GM12878 (cell line): ENCODE data around the gene LAMC3. TPM values are rescaled to one million over a fixed set of nuclear protein-coding genes. Genes with fewer than 3 reads are reported as not detected.

Experiments used
- ATAC-seq: fragments of 200-7000 bp; cut with Tn5 transposase; 3 replicates; pipeline ENCODE4 v1.9.1; 2020; ENCODE audit warnings: mild to moderate bottlenecking, moderate library complexity
- BruUV-seq: library from RNA; stranded (reverse); fragments of 400-500 nt; replicated peaks from 2 replicates; lab custom pipeline; 2021; lab: Mats Ljungman, UMichigan
- CTCF ChIA-PET: fragments of 300-600 bp; sonication (Branson Sonifier 250); formaldehyde crosslinking; extraction: SDS; loops from one replicate; lab custom pipeline; 2021; ENCODE audit warnings: inconsistent platforms; lab: Yijun Ruan, JAX
- POLR2A ChIA-PET: fragments of 350-600 bp; formaldehyde crosslinking; extraction: SDS; loops from one replicate; lab custom pipeline; 2021; ENCODE audit warnings: inconsistent platforms; lab: Charles Lee
- RAD21 ChIA-PET: fragments of 300-600 bp; sonication (Branson Sonifier 250); formaldehyde crosslinking; loops from one replicate; lab custom pipeline; 2023; ENCODE audit warnings: antibody characterized with exemption; ENCODE audit not compliant: unreplicated experiment; lab: Charles Lee
- SMC1A ChIA-PET: fragments of 300-600 bp; sonication (Branson Sonifier 250); formaldehyde crosslinking; loops from one replicate; lab custom pipeline; 2023; ENCODE audit not compliant: unreplicated experiment, uncharacterized antibody; lab: Charles Lee
- DNase-seq: peaks from one replicate; pipeline ENCODE4 v3.0.0-alpha.2; 2011; ENCODE audit warnings: low read depth, low spot score
- FAIRE-seq: peaks from 3 replicates; lab custom pipeline; 2011; peaks lifted over from hg19 to GRCh38; lab: Jason Lieb, UNC
- H2AFZ ChIP-seq: 2 replicates; pipeline ENCODE4 v1.6.0; 2011; ENCODE audit warnings: low read depth, low read length, control low read depth; ENCODE audit not compliant: control insufficient read depth
- H3K27ac ChIP-seq: 2 replicates; pipeline ENCODE4 v1.5.1; 2011; ENCODE audit warnings: control low read depth; ENCODE audit not compliant: control insufficient read depth, insufficient read depth
- H3K27me3 ChIP-seq, 2 experiments: replicated peaks in 1 of 2; 2 replicates each; pipeline versions ENCODE4 v1.6.0 to v1.6.1; 2011; ENCODE audit warnings: low read length in 1 of 2; ENCODE audit not compliant: control insufficient read depth in 2 of 2, insufficient read depth in 2 of 2
- H3K36me3 ChIP-seq, 2 experiments: 2 replicates each; pipeline ENCODE4 v1.5.1; 2011; ENCODE audit warnings: low read length in 1 of 2; ENCODE audit not compliant: control insufficient read depth in 2 of 2, insufficient read depth in 2 of 2
- H3K4me1 ChIP-seq: 2 replicates; pipeline ENCODE4 v1.6.1; 2011; ENCODE audit warnings: mild to moderate bottlenecking, low read length, moderate library complexity, mixed read lengths; ENCODE audit not compliant: control insufficient read depth, insufficient read depth
- H3K4me2 ChIP-seq: 2 replicates; pipeline ENCODE4 v1.6.0; 2011; ENCODE audit warnings: control low read depth; ENCODE audit not compliant: control insufficient read depth, insufficient read depth
- H3K4me3 ChIP-seq: fragments of 200-600 bp; sonication (generic); 2 replicates; pipeline ENCODE4 v1.5.1; 2016
- H3K79me2 ChIP-seq: 2 replicates; pipeline ENCODE4 v1.6.0; 2011; ENCODE audit warnings: low read length; ENCODE audit not compliant: control insufficient read depth, insufficient read depth
- H3K9ac ChIP-seq: 2 replicates; pipeline ENCODE4 v1.8.0; 2011; ENCODE audit warnings: low read length, control low read depth, mixed read lengths; ENCODE audit not compliant: control insufficient read depth, insufficient read depth
- H3K9me3 ChIP-seq: replicated peaks from 3 replicates; pipeline ENCODE4 v1.5.1; 2011; ENCODE audit warnings: mild to moderate bottlenecking, low read length; ENCODE audit not compliant: control insufficient read depth, insufficient read depth
- H4K20me1 ChIP-seq: 2 replicates; pipeline ENCODE4 v1.6.0; 2011; ENCODE audit not compliant: control insufficient read depth, insufficient read depth
- BRCA1 ChIP-seq: IDR thresholded peaks from 2 replicates; pipeline ENCODE4 v1.6.1; 2011; ENCODE audit warnings: low read depth, low read length, improper control_type of control experiment
- CEBPB ChIP-seq, 2 experiments: fragments of 150-350 bp in 1 of 2; IDR thresholded peaks; 2 replicates each; pipeline ENCODE4 v1.6.1; 2012 to 2014; ENCODE audit warnings: low read depth in 2 of 2, low read length in 2 of 2, borderline replicate concordance in 1 of 2, inconsistent platforms in 1 of 2
- ELK1 ChIP-seq: IDR thresholded peaks from 2 replicates; pipeline ENCODE4 v1.6.1; 2012; ENCODE audit warnings: low read depth, low read length, improper control_type of control experiment
- GABPA ChIP-seq: IDR thresholded peaks from 2 replicates; pipeline ENCODE4 v1.6.1; 2014; ENCODE audit warnings: antibody characterized with exemption, low read depth, mild to moderate bottlenecking, inconsistent platforms
- NR2C1 ChIP-seq: fragments of 450-650 bp; IDR thresholded peaks from 2 replicates; pipeline ENCODE4 v1.6.1; 2017; ENCODE audit warnings: antibody characterized with exemption, mild to moderate bottlenecking, moderate library complexity
- RUNX3 ChIP-seq: IDR thresholded peaks from 2 replicates; pipeline ENCODE4 v1.6.1; 2012; ENCODE audit warnings: low read length, inconsistent platforms
- SMAD1 ChIP-seq: fragments of 450-650 bp; IDR thresholded peaks from 2 replicates; pipeline ENCODE4 v1.6.1; 2018; ENCODE audit warnings: mild to moderate bottlenecking, low read depth; ENCODE audit not compliant: partially characterized antibody
- SUPT20H ChIP-seq: IDR thresholded peaks from 2 replicates; pipeline ENCODE4 v1.6.1; 2011; ENCODE audit warnings: low read depth, mild to moderate bottlenecking, low read length, moderate library complexity, borderline replicate concordance; ENCODE audit not compliant: control insufficient read depth
- TCF3 ChIP-seq: IDR thresholded peaks from 2 replicates; pipeline ENCODE4 v1.6.1; 2012; ENCODE audit warnings: low read depth, mild to moderate bottlenecking, low read length, borderline replicate concordance; ENCODE audit not compliant: insufficient read depth
- WGBS: methylation state at CpG from one replicate; pipeline ENCODE4 v1.1.6; 2016; ENCODE audit warnings: low lambda C conversion rate; ENCODE audit not compliant: insufficient replicate concordance, insufficient coverage; ENCODE audit errors: missing lambda C conversion rate; 5-methylcytosine and 5-hydroxymethylcytosine counted together
- in situ Hi-C: fragments of 300-500 bp; cut with MboI; formaldehyde crosslinking; loops from 9 replicates; pipeline ENCODE4 v1.14.3; 2018; ENCODE audit warnings: mixed read lengths
- intact Hi-C: fragments of 100-400 bp; cut with micrococcal nuclease; formaldehyde crosslinking; loops from one replicate; pipeline ENCODE4 v1.14.2; 2022; ENCODE audit not compliant: unreplicated experiment
- polyA plus RNA-seq, 11 experiments: library from polyadenylated mRNA; depleted of rRNA in 4 of 11; unstranded in 6 of 11; stranded (reverse) in 5 of 11; fragments of >200 nt; fragmentation: Nextera tagmentation in 4 of 11; fragmentation: Illumina TruSeq in 1 of 11; extraction: Ambion mirVana in 4 of 11; extraction: Trizol in 1 of 11; gene quantifications; 1 replicate in 1 of 11; 2 replicates in 10 of 11; pipeline versions ENCODE4 v1.2.1 to v1.2.3, GENCODE V29; 2011 to 2016; ENCODE audit warnings: inconsistent platforms in 2 of 11, missing spikeins in 2 of 11, low read depth in 1 of 11
- total RNA-seq, 4 experiments: library from RNA; depleted of rRNA in 3 of 4; stranded (reverse); fragments of >200 nt in 3 of 4; fragmentation: Illumina TruSeq in 1 of 4; extraction: Trizol in 1 of 4; gene quantifications; 2 replicates each; pipeline versions ENCODE4 v1.2.1 to v1.2.3, GENCODE V29; 2013 to 2021
- TF ChIP-seq, protein P1 (sequence below): fragments of 450-650 bp; IDR thresholded peaks from 2 replicates; pipeline ENCODE4 v1.6.1; 2017; ENCODE audit warnings: borderline replicate concordance

The LAMC3 gene
- total and polyA plus RNA-seq, 10 of the 15 experiments (the other 5 are each of a cell fraction or from before 2014, with no cell fraction given) = under 0.01 to 0.08 TPM; not detected in 8

DNA sequence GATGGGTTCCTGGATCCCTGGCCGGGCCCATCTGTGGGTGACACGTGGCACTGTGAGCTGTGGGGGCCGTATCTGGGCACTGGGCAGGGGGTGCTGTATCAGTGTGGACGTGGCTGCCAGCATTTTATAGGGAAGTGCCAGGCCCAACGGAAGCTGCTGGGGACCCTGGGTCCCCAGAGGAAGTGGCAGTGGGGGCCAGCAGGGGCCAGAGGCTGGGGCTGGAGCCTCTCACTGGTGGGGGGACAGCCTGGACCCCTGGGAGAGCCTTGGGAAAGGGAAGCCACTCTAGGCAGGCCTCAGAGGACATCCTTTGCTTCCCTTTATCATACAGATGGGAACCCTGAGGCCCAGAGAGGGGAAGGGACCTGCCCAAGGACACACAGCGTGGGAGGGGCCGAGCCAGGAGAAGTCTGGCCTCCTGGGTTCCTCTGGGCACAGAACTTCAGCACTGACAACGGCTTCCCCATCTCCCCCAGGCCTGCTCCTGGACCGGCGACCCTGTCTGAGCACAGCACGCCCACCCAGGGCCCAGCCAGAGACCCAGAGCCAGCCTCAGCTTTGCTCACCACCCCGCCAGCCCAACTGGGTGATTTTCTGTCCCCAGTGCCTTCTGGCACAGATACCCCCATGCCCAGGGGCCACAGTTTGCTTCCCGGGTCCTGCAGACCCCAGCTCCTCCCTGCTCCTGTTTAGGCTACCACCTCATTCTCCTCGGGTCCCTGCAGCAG, 15.5 kb upstream of the LAMC3 start:
- H3K4me2 ChIP-seq = no peak overlapping the region
- in situ Hi-C loops = no loop called here
- H3K79me2 ChIP-seq = no peaks in the 10 kb centered on the region
- RAD21 ChIA-PET = no interaction called here
- ATAC-seq (no peak), FAIRE-seq (no peak), DNase-seq (no peak)
- no TSS peak for BruUV-seq
- no peak for TF ChIP-seq CEBPB (IDR thresholded peaks at IDR 0.05; ENCODE audit: borderline replicate concordance in 1 of 2, low read depth in 2 of 2, low read length in 2 of 2)
- TF ChIP-seq BRCA1 = no peak
- no peak for TF ChIP-seq SMAD1
- TF ChIP-seq SUPT20H = no peak
- TF ChIP-seq, protein P1, sequence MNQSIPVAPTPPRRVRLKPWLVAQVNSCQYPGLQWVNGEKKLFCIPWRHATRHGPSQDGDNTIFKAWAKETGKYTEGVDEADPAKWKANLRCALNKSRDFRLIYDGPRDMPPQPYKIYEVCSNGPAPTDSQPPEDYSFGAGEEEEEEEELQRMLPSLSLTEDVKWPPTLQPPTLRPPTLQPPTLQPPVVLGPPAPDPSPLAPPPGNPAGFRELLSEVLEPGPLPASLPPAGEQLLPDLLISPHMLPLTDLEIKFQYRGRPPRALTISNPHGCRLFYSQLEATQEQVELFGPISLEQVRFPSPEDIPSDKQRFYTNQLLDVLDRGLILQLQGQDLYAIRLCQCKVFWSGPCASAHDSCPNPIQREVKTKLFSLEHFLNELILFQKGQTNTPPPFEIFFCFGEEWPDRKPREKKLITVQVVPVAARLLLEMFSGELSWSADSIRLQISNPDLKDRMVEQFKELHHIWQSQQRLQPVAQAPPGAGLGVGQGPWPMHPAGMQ = no peak
- TF ChIP-seq TCF3 = no peak
- TF ChIP-seq NR2C1 = no peak
- TF ChIP-seq ELK1 = no peak
- no peak for TF ChIP-seq GABPA
- no peak for TF ChIP-seq RUNX3
- intact Hi-C loops = no loop called here
- H3K4me3 ChIP-seq = no peak overlapping the region
- no peak overlapping the region for H3K9ac ChIP-seq
- H3K27me3 ChIP-seq = no peaks in the 10 kb centered on the region; a peak in 1 of 4 replicates
- no peaks in the 10 kb centered on the region for H3K4me1 ChIP-seq
- H2AFZ ChIP-seq = no peak overlapping the region
- CTCF ChIA-PET = no interaction called here
- 11% methylated on average over 13 of the region's 14 CpGs for WGBS
- no peaks in the 10 kb centered on the region for H4K20me1 ChIP-seq
- no peaks in the 10 kb centered on the region for H3K9me3 ChIP-seq
- no peaks in the 10 kb centered on the region for H3K36me3 ChIP-seq
- H3K27ac ChIP-seq = no peak overlapping the region
- SMC1A ChIA-PET = no interaction called here
- POLR2A ChIA-PET = no interaction called here
